ENCODE results near the gene KRT32. TPM values are rescaled to one million over a fixed set of nuclear protein-coding genes. Genes with fewer than 3 reads are reported as not detected.

Gene KRT32
- total RNA-seq = not detected in 2 replicates

DNA sequence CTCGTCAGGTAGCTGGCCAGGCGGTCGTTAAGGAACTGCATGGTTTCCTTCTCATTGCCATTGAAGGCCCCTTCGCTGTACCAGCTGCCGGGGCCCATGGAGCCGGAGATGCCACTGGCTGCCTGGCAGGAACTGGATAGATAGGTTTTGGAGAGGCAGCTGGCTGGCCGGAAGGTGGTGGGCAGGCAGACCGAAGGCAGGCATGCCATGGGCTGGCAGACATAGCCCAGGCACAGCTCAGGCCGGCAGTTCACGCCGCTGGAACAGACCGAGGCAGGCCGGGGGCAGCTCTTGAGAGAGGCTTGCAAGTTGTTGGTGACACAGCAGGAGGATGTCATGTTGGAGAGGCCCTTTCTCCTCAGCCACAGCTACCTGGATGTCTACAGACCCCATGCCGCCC is at the start of gene KRT32:
KRT32 (minus strand) TSS at position 399 of the 400 bp plus-strand sequence; CDS start at position 338, 61 bp downstream.

GRCh38 chr17:41505007-41505808 is 38.0 kb upstream of the KRT32 start, which contains the start of gene KRT13:
Gene KRT13, minus strand, starts transcription at chr17:41505612. Its CDS starts 62 bp downstream, at chr17:41505550.

GRCh38 chr17:41489531-41489930 is 22.3 kb upstream of the KRT32 start, which contains the start of gene KRT36:
Gene KRT36, minus strand, starts transcription at chr17:41489910. Its CDS starts 46 bp downstream, at chr17:41489864.

DNA sequence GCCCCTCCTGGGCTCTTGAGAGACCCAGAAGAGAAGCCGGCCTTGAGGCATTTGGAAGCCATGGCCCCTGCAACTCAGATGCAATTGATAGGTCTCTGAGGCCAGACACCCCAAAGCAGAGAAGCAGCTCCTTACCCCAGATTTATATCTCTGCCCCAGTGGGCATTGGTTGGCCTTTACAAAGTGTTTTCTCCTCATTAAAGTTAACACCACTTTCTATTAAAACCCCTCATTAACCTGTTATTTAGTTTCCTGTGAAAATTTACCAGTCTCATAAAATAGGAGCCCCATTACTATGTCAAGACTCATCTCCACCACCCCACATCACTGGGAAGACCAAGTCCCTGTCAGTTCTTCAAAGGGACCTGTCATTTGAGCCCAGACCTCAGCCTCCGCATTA is 13.8 kb upstream of the KRT32 start, which contains the start of gene KRT35:
KRT35 (minus strand) TSS at position 116 of the 400 bp plus-strand sequence; CDS start at position 62, 54 bp downstream.

GRCh38 chr17:41440531-41441033 is 26.6 kb downstream of the KRT32 start, which contains the start of gene KRT38:
Gene KRT38, minus strand, starts transcription at chr17:41440983. Its CDS starts 62 bp downstream, at chr17:41440921.

GRCh38 chr17:41424111-41424635 is 43.0 kb downstream of the KRT32 start, which contains the start of gene KRT37:
Gene KRT37, minus strand, starts transcription at chr17:41424585. Its CDS starts 62 bp downstream, at chr17:41424523.

Other genes starting within 250 kb of the KRT32 start
- not detected in 2 replicates for gene KRTAP9-2, start 240.7 kb downstream of the KRT32 start, total RNA-seq
- gene KRTAP9-3, start 234.9 kb downstream of the KRT32 start, total RNA-seq = not detected in 2 replicates
- gene KRTAP9-8, start 229.4 kb downstream of the KRT32 start, total RNA-seq = not detected in 2 replicates
- not detected in 2 replicates for gene KRTAP9-4, start 217.7 kb downstream of the KRT32 start, total RNA-seq
- not detected in 2 replicates for gene KRTAP9-9, start 212.0 kb downstream of the KRT32 start, total RNA-seq
- not detected in 2 replicates for gene KRTAP9-6, start 202.0 kb downstream of the KRT32 start, total RNA-seq
- gene KRTAP9-7, start 191.7 kb downstream of the KRT32 start, total RNA-seq = not detected in 2 replicates
- gene KRTAP29-1, start 164.5 kb downstream of the KRT32 start, total RNA-seq = not detected in 2 replicates
- not detected in 2 replicates for gene KRTAP16-1, start 158.1 kb downstream of the KRT32 start, total RNA-seq
- gene KRTAP17-1, start 151.7 kb downstream of the KRT32 start, total RNA-seq = not detected in 2 replicates
- gene KRT33A, start 116.6 kb downstream of the KRT32 start, total RNA-seq = not detected in 2 replicates
- not detected in 2 replicates for gene KRT33B, start 97.6 kb downstream of the KRT32 start, total RNA-seq
- 0.17 TPM in 1 of 2 replicates, not detected in the other for gene KRT34, start 85.1 kb downstream of the KRT32 start, total RNA-seq
- gene KRT31, start 69.8 kb downstream of the KRT32 start, total RNA-seq = not detected in 2 replicates
- gene KRT37, start 42.8 kb downstream of the KRT32 start, total RNA-seq = not detected in 2 replicates
- not detected in 2 replicates for gene KRT38, start 26.4 kb downstream of the KRT32 start, total RNA-seq
- gene KRT35, start 13.8 kb upstream of the KRT32 start, total RNA-seq = not detected in 2 replicates
- gene KRT36, start 22.5 kb upstream of the KRT32 start, total RNA-seq = not detected in 2 replicates
- gene KRT13, start 38.2 kb upstream of the KRT32 start, total RNA-seq = 0.15 TPM in 1 of 2 replicates, not detected in the other
- 0.66 and 2.9 TPM in 2 replicates for gene KRT15, start 51.5 kb upstream of the KRT32 start, total RNA-seq
- gene KRT19, start 60.9 kb upstream of the KRT32 start, total RNA-seq = 21.1 and 42.7 TPM in 2 replicates
- not detected in 2 replicates for gene KRT9, start 104.7 kb upstream of the KRT32 start, total RNA-seq
- 0.17 and 3.1 TPM in 2 replicates for gene KRT14, start 119.5 kb upstream of the KRT32 start, total RNA-seq
- 0.17 TPM in 1 of 2 replicates, not detected in the other for gene KRT16, start 145.4 kb upstream of the KRT32 start, total RNA-seq
- gene KRT17, start 157.2 kb upstream of the KRT32 start, total RNA-seq = 1.5 and 15.1 TPM in 2 replicates
- gene EIF1, start 221.5 kb upstream of the KRT32 start, total RNA-seq = 82.5 and 236 TPM in 2 replicates
- gene GAST, start 244.9 kb upstream of the KRT32 start, total RNA-seq = not detected in 2 replicates

All from smooth muscle cell of trachea (primary cell).